Endometrial microvascular endothelial cells (primary cell): ENCODE results near the gene ABLIM2. TPM values are rescaled to one million over a fixed set of nuclear protein-coding genes. Genes with fewer than 3 reads are reported as not detected.

Experiments
- in situ Hi-C: cut with HindIII; loops from 2 replicates; pipeline ENCODE4 v1.10.0; 2017; ENCODE audit warnings: low sequenced_read_pairs, low pct_unique_long_range_greater_than_20kb; ENCODE audit errors: inconsistent ontology term
- total RNA-seq: library from RNA; depleted of rRNA; stranded (reverse); fragments of >200 nt; gene quantifications from one replicate; pipeline ENCODE4 v1.2.3, GENCODE V29; 2015; ENCODE audit errors: inconsistent ontology term

Gene ABLIM2
- total RNA-seq, 1 donor from 2014 or later: 0.46 TPM

DNA sequence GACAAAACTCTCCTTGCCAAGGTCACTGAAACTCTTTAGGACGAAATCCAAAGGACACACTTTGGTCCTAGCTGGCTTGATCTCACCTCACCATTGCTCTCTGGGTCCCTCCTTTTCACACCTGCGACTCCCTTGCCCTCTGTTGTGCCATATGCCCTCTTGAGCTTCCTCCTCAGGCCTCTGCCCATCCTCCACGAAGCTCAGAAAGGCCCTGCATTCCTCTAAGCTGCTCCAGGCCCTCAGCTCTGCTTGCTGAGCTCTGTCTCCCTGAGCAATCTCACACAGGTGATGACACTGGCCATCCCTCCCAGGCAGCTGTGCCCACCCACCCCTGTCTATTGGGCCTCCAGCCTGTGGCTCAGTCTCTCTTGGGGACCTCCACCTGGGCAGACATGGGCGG lies 208.9 kb downstream of the ABLIM2 start:
- in situ Hi-C loops: loop anchor here (25.0 kb wide), 1 partner anchor 112 kb away; no protein-coding TSS in a partner anchor

- in situ Hi-C loops: loop anchor here (25.0 kb wide), 1 partner anchor 111 kb away; no protein-coding TSS in a partner anchor
These were observed 210.7 kb downstream of the ABLIM2 start for GRCh38 chr4:7947927-7948326.

DNA sequence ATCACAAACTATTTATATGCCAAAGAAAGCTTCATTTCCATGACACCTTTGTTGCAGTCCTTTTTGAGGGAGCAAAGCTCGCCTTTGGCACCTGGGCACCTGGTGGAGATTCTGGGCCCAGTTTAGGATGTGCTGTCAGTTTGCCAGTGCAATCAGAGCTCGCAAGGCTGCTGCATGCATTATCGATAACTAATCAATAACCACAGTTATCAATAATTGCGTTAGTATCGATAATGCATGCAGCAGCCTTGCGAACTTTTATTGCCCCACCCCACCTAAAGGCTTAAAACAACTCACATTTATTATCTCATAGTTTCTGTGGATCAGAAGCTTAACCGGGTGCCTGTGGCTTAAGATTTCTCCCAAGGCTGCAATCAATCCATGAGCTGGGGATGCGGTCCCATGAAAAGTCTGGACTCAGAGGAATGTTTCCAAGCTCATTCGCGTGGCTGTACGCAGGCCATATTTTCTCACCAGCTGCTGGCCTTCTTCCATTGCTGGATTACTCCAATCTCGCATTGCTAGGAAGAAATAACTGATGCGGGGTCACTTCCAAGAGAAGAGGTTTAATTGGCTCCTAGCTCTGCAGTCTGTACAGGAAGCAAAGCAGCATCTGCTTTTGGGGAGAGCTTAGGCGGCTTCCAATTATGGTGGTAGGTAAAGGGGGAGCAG lies 212.8 kb downstream of the ABLIM2 start:
- in situ Hi-C loops: loop anchor here (25.0 kb wide), 1 partner anchor 109 kb away; no protein-coding TSS in a partner anchor

- in situ Hi-C loops: loop anchor here (25.0 kb wide), 1 partner anchor 107 kb away; no protein-coding TSS in a partner anchor
These were observed 213.9 kb downstream of the ABLIM2 start for GRCh38 chr4:7944599-7945220.

DNA sequence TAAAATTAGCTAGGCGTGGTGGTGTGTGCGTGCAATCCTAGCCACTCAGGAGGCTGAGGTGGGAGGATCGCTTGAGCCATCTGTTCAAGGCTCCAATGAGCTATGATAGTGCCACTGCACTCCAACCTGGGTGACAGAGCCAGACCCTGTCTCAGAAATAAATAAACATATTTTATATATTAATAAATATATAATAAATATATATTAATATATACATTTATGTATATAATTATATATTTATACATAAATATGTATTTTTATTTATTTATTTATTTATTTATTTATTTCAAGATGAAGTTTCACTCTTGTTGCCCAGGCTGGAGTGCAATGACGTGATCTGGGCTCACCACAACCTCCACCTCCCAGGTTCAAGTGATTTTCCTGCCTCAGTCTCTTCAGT lies 214.9 kb downstream of the ABLIM2 start:
- in situ Hi-C loops: loop anchor here (25.0 kb wide), 1 partner anchor 106 kb away; no protein-coding TSS in a partner anchor

GRCh38 chr4:7943211-7943610 lies 215.4 kb downstream of the ABLIM2 start:
- in situ Hi-C loops: loop anchor here (25.0 kb wide), 1 partner anchor 106 kb away; no protein-coding TSS in a partner anchor

DNA sequence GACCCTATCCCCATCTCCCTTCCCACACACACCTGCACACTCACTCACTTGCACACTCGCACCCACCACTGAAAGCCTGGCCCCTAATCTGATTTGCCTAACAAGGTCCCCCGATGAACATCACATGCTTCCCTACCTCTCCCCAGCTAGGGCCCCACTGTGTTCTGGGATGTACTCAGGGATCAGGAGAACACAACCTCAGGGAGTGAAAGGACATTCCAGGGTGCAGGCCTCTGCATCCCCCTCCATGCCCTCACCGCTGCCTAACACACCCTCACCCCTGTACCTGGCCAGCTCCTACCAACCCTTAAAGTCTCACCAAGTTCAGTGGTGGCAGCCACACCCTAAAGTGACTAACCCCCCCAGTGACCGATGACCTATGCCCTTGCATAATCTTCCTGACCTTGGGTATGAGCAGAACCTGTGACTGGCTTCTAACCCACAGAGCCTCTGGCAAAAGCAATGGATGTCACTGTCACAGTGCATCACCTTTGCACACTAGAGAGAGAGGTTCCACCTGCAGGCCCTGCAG lies 216.6 kb downstream of the ABLIM2 start:
- in situ Hi-C loops: loop anchor here (25.0 kb wide), 1 partner anchor 105 kb away; no protein-coding TSS in a partner anchor

- in situ Hi-C loops: loop anchor here (25.0 kb wide), 1 partner anchor 104 kb away; no protein-coding TSS in a partner anchor
These were observed 217.3 kb downstream of the ABLIM2 start for GRCh38 chr4:7941111-7941964.

GRCh38 chr4:7939377-7940108 lies 219.1 kb downstream of the ABLIM2 start, which contains the start of gene AFAP1:
AFAP1 (minus strand) TSS chr4:7939861; CDS start chr4:7872078, 67,783 bp downstream.
- in situ Hi-C loops: loop anchor here (25.0 kb wide), 1 partner anchor 102 kb away; no protein-coding TSS in a partner anchor

DNA sequence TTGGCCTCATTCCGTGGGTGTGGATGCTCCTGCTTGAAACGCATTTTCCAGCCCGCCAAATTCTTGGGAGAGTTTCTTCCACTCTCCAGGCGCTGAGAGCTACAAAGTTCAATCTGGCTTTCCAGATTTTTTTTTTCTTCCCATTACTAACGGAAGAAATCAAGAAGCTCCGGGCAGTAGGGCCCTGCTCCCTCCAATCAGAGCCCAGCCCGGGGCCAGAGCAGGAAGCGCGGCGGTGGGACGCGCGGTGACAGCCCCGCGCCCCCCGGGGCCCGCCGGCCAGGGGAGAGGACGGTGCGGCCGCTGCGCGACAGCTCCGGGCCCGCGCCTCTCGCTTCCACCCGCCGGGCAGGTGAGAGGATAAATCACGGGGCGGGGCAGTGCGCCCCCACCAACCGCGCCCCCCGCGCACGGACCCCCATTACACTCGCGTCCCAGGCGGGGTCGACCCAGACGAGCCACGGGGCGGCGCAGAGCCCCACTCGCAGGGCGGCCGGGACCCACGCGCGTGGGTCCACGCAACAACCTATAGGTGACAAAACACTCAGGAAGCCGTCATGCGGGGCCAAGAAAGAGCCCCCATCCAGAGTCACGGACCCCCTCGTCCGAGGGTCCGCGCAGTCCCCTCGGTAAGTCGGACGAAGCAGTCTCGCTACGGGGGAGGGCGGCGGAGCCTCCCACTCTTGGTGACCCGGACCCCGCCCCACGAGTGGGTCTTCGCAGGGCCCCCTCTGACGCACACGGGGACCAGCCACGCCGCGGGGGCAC lies 219.8 kb downstream of the ABLIM2 start:
- in situ Hi-C loops: loop anchor here (25.0 kb wide), 1 partner anchor 101 kb away; no protein-coding TSS in a partner anchor

GRCh38 chr4:7938266-7938608 lies 220.4 kb downstream of the ABLIM2 start:
- in situ Hi-C loops: loop anchor here (25.0 kb wide), 1 partner anchor 101 kb away; no protein-coding TSS in a partner anchor

DNA sequence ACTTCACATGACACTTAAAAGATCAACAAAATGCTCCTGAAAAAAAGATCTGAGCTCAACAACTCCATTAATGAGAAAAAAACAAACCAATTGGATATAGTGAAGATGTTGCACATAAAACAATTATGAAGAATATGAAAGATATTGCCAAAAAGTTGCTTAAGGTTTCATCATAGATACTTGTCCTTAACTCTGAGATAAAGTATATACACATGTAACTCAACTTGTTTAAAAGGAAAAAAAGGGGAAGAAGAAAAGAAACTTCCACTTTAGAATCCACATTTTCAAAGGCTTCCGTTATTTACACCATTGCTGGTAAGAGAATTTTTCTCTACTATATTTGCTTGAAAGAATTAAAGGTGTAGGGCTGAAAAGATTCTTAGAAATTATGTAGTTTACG lies 221.6 kb downstream of the ABLIM2 start:
- in situ Hi-C loops: loop anchor here (25.0 kb wide), 1 partner anchor 100 kb away; no protein-coding TSS in a partner anchor

GRCh38 chr4:7933651-7934510 lies 224.7 kb downstream of the ABLIM2 start:
- in situ Hi-C loops: loop anchor here (25.0 kb wide), 1 partner anchor 97 kb away; no protein-coding TSS in a partner anchor

DNA sequence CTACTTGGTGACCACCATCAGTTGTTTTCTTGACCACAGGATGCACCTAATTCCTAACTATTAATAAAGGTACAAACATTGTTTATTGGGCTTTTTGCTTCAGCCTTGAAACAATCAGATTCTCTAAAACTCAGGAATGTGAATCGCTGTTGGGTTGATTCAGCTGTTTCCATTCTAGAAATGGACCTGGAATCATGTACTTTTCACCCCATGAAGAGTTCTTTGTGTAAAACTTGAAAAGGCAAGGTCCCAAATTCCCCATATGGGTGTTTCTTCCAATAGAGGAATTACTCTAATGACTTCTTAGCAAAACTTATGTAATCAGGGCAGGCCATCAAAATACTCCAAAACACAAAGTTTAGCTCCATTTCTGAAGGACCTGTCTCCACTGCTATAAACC lies 226.3 kb downstream of the ABLIM2 start:
- in situ Hi-C loops: loop anchor here (25.0 kb wide), 1 partner anchor 95 kb away; no protein-coding TSS in a partner anchor

- in situ Hi-C loops: loop anchor here (25.0 kb wide), 1 partner anchor 92 kb away; no protein-coding TSS in a partner anchor
These were observed 229.3 kb downstream of the ABLIM2 start for GRCh38 chr4:7929118-7929951.
